Upper lobe of left lung (tissue), 6 donors: ENCODE data around the gene ZNF263. TPM values are rescaled to one million over a fixed set of nuclear protein-coding genes. Genes with fewer than 3 reads are reported as not detected.

ENCODE experiments used
- ATAC-seq, 2 donors: fragments of 200-7000 bp; cut with Tn5 transposase; one replicate each; pipeline ENCODE4 v1.9.1; 2022; ENCODE audit warnings: mild to moderate bottlenecking in 2 of 2, moderate library complexity in 2 of 2; ENCODE audit not compliant: low FRiP score in 2 of 2
- DNase-seq, 2 donors: peaks; one replicate each; pipeline ENCODE4 v3.0.0-alpha.2; 2019 to 2020
- H3K27ac ChIP-seq, 4 donors: fragments of 200-600 bp; sonication (generic); one replicate each; pipeline ENCODE4 v1.5.1; 2016 to 2019
- H3K27me3 ChIP-seq, 4 donors: fragments of 200-600 bp; sonication (generic); one replicate each; pipeline ENCODE4 v1.5.1; 2017 to 2019
- H3K36me3 ChIP-seq, 4 donors: fragments of 200-600 bp; sonication (generic); one replicate each; pipeline ENCODE4 v1.5.1; 2016 to 2019
- H3K4me1 ChIP-seq, 4 donors: fragments of 200-600 bp; sonication (generic); one replicate each; pipeline ENCODE4 v1.5.1; 2018 to 2019
- H3K4me3 ChIP-seq, 4 donors: fragments of 200-600 bp; sonication (generic); one replicate each; pipeline ENCODE4 v1.5.1; 2017 to 2019; ENCODE audit warnings: mild to moderate bottlenecking in 2 of 4, moderate library complexity in 1 of 4
- H3K9me3 ChIP-seq, 4 donors: fragments of 200-600 bp; sonication (generic); one replicate each; pipeline ENCODE4 v1.5.1; 2018 to 2019
- CTCF ChIP-seq, 6 experiments: fragments of 450-650 bp in 4 of 6; fragments of 200-600 bp in 2 of 6; sonication (generic) in 2 of 6; IDR thresholded peaks; one replicate each; pipeline ENCODE4 v1.5.1; 2016 to 2019; ENCODE audit warnings: antibody characterized with exemption in 6 of 6
- EP300 ChIP-seq, 4 donors: sonication (generic); formaldehyde crosslinking; IDR thresholded peaks; one replicate each; pipeline ENCODE4 v1.5.1; 2017; ENCODE audit warnings: antibody characterized with exemption in 4 of 4, control low read depth in 2 of 4
- POLR2A ChIP-seq, 4 donors: fragments of 450-650 bp; IDR thresholded peaks; one replicate each; pipeline ENCODE4 v1.5.1; 2016 to 2017; ENCODE audit warnings: antibody characterized with exemption in 4 of 4, mild to moderate bottlenecking in 2 of 4
- POLR2AphosphoS5 ChIP-seq, 2 donors: sonication (generic); formaldehyde crosslinking; IDR thresholded peaks; one replicate each; pipeline ENCODE4 v1.5.1; 2017; ENCODE audit warnings: antibody characterized with exemption in 2 of 2
- WGBS, 2 donors: methylation state at CpG; one replicate each; pipeline ENCODE4 v1.1.5; 2017 to 2018; 5-methylcytosine and 5-hydroxymethylcytosine counted together
- total RNA-seq, 6 donors: library from RNA; depleted of rRNA in 4 of 6; stranded (reverse); fragments of >200 nt in 4 of 6; gene quantifications; one replicate each; pipeline versions ENCODE4 v1.1.0 to v1.2.1, GENCODE V29; 2016 to 2021
- donor health status: DM: no; HTN: no; CAD: no; lungs with moderate emphysema.
- donor health status: DM: no; HTN: yes; CAD: no; lungs with severe emphysema.

ZNF263 gene
- total RNA-seq: 10 to 100 TPM; 19.6 to 48.2 (median 32.2) TPM

GRCh38 chr16:3282730-3283542 lies at the start of gene ZNF263:
Gene ZNF263 (plus strand): TSS chr16:3283491. CDS start chr16:3283819, 328 bp downstream.
- WGBS, 2 donors: 0 to 1% methylated on average over 26 to 27 of the region's 72 CpGs
- H3K9me3 ChIP-seq: peaks cover 3 to 14% (median 8%) of the 10 kb centered on the region in 4 donors
- ATAC-seq: peak; percentile 98
- peak; percentile 96 to 98 for DNase-seq
- H3K36me3 ChIP-seq: peaks cover 4 to 28% (median 14%) of the 10 kb centered on the region in 4 donors
- peak within 1 kb of the TSS; percentile 94 to 99 (median 98) for H3K27ac ChIP-seq
- TF ChIP-seq POLR2AphosphoS5 (IDR thresholded peaks at IDR 0.05) (peak; percentile 86 to 89), EP300 (IDR thresholded peaks at IDR 0.05) (peak in 1 of 4 donors; percentile 52), CTCF (IDR thresholded peaks at IDR 0.05) (peak in 2 of 6 experiments; percentile 9 to 14), POLR2A (IDR thresholded peaks at IDR 0.05) (peak in 3 of 4 donors; percentile 66 to 82 (median 75))
- H3K4me1 ChIP-seq: peaks cover 16 to 37% (median 23%) of the 10 kb centered on the region in 4 donors
- peak within 1 kb of the TSS; percentile 84 to 99 (median 87) for H3K4me3 ChIP-seq
- H3K27me3 ChIP-seq: no peaks in the 10 kb centered on the region

- no peak for DNase-seq
- Histone ChIP-seq H3K9me3 (peaks cover 2 to 9% (median 7%) of the 10 kb centered on the region in 4 donors), H3K4me3 (peak overlapping the region; percentile 77 to 96 (median 93)), H3K36me3 (peaks cover 23 to 37% (median 32%) of the 10 kb centered on the region in 4 donors), H3K27ac (peak overlapping the region; percentile 93 to 99 (median 97)), H3K4me1 (peaks cover 9 to 18% (median 12%) of the 10 kb centered on the region in 4 donors), H3K27me3 (no peaks in the 10 kb centered on the region)
- 10 to 15% methylated on average over 2 to 6 of the region's 18 CpGs for WGBS, 2 donors
- TF ChIP-seq POLR2A (IDR thresholded peaks at IDR 0.05) (no peak), EP300 (IDR thresholded peaks at IDR 0.05) (no peak), CTCF (IDR thresholded peaks at IDR 0.05) (no peak), POLR2AphosphoS5 (IDR thresholded peaks at IDR 0.05) (no peak)
- ATAC-seq: no peak
Measured at GRCh38 chr16:3234543-3234856, 48.8 kb upstream of the ZNF263 start.

DNA sequence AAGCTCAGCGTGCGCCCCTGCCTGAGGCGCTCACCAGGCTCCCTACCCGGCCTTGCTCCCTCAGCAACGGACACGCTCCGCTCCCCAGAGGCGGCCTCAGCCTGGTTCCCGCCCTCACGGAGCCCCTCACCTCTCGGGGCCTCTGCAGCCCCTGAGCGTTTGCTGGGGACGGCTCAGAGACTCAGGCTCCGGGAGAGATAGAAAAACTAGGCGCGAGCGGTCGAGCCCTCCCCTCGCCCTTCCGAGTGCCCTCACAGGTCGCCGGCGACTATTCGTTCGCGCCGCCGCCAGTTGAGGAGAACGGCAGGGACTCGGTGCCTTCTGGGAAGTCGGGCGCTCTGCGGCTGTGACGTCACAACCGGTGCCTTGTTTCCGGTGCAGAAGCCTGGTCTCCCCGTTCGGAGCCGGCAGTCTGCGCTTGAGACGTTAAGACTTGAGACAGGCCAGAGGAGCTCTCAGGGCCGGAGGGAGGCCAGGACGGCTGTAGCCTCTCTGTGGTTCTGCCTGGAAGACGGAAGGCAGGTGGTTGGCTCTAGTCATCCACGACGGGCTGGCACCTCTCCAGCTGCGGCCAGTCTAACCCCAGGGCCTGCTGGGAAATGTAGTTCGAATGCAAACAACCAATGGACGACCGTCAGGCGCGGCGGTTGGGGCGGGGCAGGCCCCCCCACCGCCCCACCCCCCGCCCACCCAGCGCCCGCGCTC lies 48.3 kb upstream of the ZNF263 start, which contains the start of gene ZNF200:
Gene ZNF200 (minus strand): TSS at position 302 of the 705 bp plus-strand sequence. CDS start 1,403 bp downstream, outside the sequence.
- peaks cover 9 to 18% (median 12%) of the 10 kb centered on the region in 4 donors for H3K4me1 ChIP-seq
- DNase-seq (peak; percentile 96 to 98), ATAC-seq (peak; percentile 96 to 99)
- TF ChIP-seq EP300 (IDR thresholded peaks at IDR 0.05) (peak in 1 of 4 donors; percentile 42), POLR2A (IDR thresholded peaks at IDR 0.05) (peak in 3 of 4 donors; percentile 19 to 81 (median 27)), CTCF (IDR thresholded peaks at IDR 0.05) (peak in 1 of 6 experiments; percentile 17), POLR2AphosphoS5 (IDR thresholded peaks at IDR 0.05) (peak; percentile 89 to 90)
- peak within 1 kb of the TSS; percentile 93 to 99 (median 97) for H3K27ac ChIP-seq
- H3K27me3 ChIP-seq: no peaks in the 10 kb centered on the region
- H3K9me3 ChIP-seq: peaks cover 0 to 6% (median 4%) of the 10 kb centered on the region in 4 donors
- H3K4me3 ChIP-seq: peak within 1 kb of the TSS; percentile 77 to 96 (median 93)
- 0 to 3% methylated on average over 18 to 38 of the region's 59 CpGs for WGBS, 2 donors
- peaks cover 23 to 32% (median 28%) of the 10 kb centered on the region in 4 donors for H3K36me3 ChIP-seq

DNA sequence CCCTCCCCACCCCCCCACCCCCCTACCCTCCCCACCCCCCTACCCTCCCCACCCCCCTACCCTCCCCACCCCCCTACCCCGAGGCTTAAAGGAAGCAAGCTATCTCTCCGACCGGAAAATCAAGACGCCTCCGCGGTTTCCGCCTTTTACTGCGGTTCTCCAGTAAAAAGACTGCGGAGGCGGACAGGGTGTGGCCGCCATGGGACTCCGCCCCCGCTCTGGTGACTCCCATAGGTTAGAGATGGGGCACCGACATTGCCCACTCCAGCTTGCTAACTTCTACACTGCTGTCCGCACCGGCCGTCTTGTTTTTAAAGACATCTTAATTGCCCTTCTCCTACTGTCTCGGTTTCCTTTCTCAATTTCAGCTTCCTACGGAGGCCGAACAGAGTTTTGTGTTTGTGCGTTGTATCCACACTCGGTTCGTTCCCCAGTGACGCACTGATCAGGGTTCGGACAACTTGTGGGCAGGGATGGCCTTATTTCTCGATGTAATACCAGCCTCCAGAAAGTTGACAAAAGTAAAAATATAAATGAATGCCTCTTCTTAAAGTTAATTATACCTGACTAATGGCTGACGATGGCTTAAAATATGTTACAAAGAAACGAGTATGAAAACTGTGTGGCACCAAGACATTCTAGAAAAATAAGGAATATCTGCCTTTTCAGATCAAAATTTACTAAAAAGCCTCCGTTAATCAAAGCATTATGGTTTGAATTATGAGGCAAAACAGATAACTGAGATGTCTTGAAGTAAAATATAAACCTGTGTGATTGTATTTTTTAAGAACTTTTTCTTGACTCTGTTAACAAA lies 47.2 kb upstream of the ZNF263 start:
- DNase-seq: peak; percentile 42 to 86
- no peaks in the 10 kb centered on the region for H3K27me3 ChIP-seq

More for the DNA sequence above, 47.2 kb upstream of the ZNF263 start:
- H3K36me3 ChIP-seq: peaks cover 17 to 21% (median 19%) of the 10 kb centered on the region in 4 donors
- 71 to 82% methylated on average over 28 of the region's 29 CpGs for WGBS, 2 donors
- H3K9me3 ChIP-seq: no peaks in the 10 kb centered on the region
- ATAC-seq: no peak
- no peak overlapping the region for H3K4me3 ChIP-seq
- no peak overlapping the region for H3K27ac ChIP-seq
- TF ChIP-seq POLR2AphosphoS5 (IDR thresholded peaks at IDR 0.05): no peak
- no peak for TF ChIP-seq EP300 (IDR thresholded peaks at IDR 0.05)
- no peak for TF ChIP-seq CTCF (IDR thresholded peaks at IDR 0.05)
- no peak for TF ChIP-seq POLR2A (IDR thresholded peaks at IDR 0.05)
- H3K4me1 ChIP-seq: peaks cover 9 to 18% (median 12%) of the 10 kb centered on the region in 4 donors
